ACC112 (cell line): ENCODE results near the gene LIX1.

Experiments
- H2AFZ ChIP-seq: fragments of 200-600 bp; sonication (generic); one replicate; pipeline ENCODE4 v1.6.0; 2017; ENCODE audit warnings: antibody characterized with exemption, low read length; ENCODE audit not compliant: unreplicated experiment
- H3K27ac ChIP-seq: fragments of 200-600 bp; sonication (generic); 2 replicates; pipeline ENCODE4 v1.5.1; 2014; ENCODE audit warnings: low read depth, mild to moderate bottlenecking, antibody characterized with exemption, low read length, moderate library complexity
- H3K27me3 ChIP-seq: fragments of 200-600 bp; sonication (generic); 2 replicates; pipeline ENCODE4 v1.6.1; 2014; ENCODE audit warnings: mild to moderate bottlenecking, antibody characterized with exemption, low read length, moderate library complexity, mixed read lengths; ENCODE audit not compliant: insufficient read depth
- H3K36me3 ChIP-seq: fragments of 200-600 bp; sonication (generic); 2 replicates; pipeline ENCODE4 v1.6.1; 2016; ENCODE audit warnings: mild to moderate bottlenecking, antibody characterized with exemption, low read length, moderate library complexity, mixed read lengths; ENCODE audit not compliant: insufficient read depth
- H3K4me1 ChIP-seq: fragments of 200-600 bp; sonication (generic); one replicate; pipeline ENCODE4 v1.6.1; 2016; ENCODE audit warnings: low read length, mixed read lengths; ENCODE audit not compliant: insufficient read depth, unreplicated experiment, control insufficient read depth
- H3K4me3 ChIP-seq: fragments of 200-600 bp; sonication (generic); 2 replicates; pipeline ENCODE4 v1.5.1; 2014; ENCODE audit warnings: mild to moderate bottlenecking, low read depth, low read length
- H3K79me2 ChIP-seq: fragments of 200-600 bp; sonication (generic); one replicate; pipeline ENCODE4 v1.6.0; 2016; ENCODE audit warnings: low read length; ENCODE audit not compliant: control insufficient read depth, unreplicated experiment, insufficient read depth

The LIX1 gene

GRCh38 chr5:97125125-97125683 lies 17.2 kb downstream of the LIX1 start:
- Histone ChIP-seq H3K4me1 (no peaks in the 10 kb centered on the region), H3K36me3 (no peaks in the 10 kb centered on the region), H2AFZ (no peak overlapping the region), H3K27me3 (peaks cover 74% of the 10 kb centered on the region), H3K79me2 (no peaks in the 10 kb centered on the region), H3K27ac (no peak overlapping the region), H3K4me3 (no peak overlapping the region)

- Histone ChIP-seq H3K79me2 (no peaks in the 10 kb centered on the region), H3K4me3 (no peak overlapping the region), H2AFZ (no peak overlapping the region), H3K4me1 (no peaks in the 10 kb centered on the region), H3K36me3 (no peaks in the 10 kb centered on the region), H3K27me3 (peaks cover 72% of the 10 kb centered on the region), H3K27ac (no peak overlapping the region)
Measured at GRCh38 chr5:97124335-97124734, 18.1 kb downstream of the LIX1 start.

- Histone ChIP-seq H3K4me3 (no peak overlapping the region), H3K36me3 (no peaks in the 10 kb centered on the region), H3K79me2 (no peaks in the 10 kb centered on the region), H2AFZ (no peak overlapping the region), H3K27ac (no peak overlapping the region), H3K4me1 (no peaks in the 10 kb centered on the region), H3K27me3 (peaks cover 53% of the 10 kb centered on the region)
Measured at GRCh38 chr5:97121848-97122247, 20.6 kb downstream of the LIX1 start.

GRCh38 chr5:97120195-97120594 lies 22.2 kb downstream of the LIX1 start:
- H3K27me3 ChIP-seq, result peaks cover 42% of the 10 kb centered on the region

GRCh38 chr5:97119007-97119390 lies 23.4 kb downstream of the LIX1 start:
- no peaks in the 10 kb centered on the region for H3K79me2 ChIP-seq
- H3K4me3 ChIP-seq, result no peak overlapping the region
- no peaks in the 10 kb centered on the region for H3K4me1 ChIP-seq
- H3K27ac ChIP-seq, result no peak overlapping the region
- H2AFZ ChIP-seq, result no peak overlapping the region
- H3K36me3 ChIP-seq, result no peaks in the 10 kb centered on the region
- H3K27me3 ChIP-seq, result peaks cover 32% of the 10 kb centered on the region

More at GRCh38 chr5:97120195-97120594, 22.2 kb downstream of the LIX1 start:
- no peaks in the 10 kb centered on the region for H3K4me1 ChIP-seq
- H3K79me2 ChIP-seq, result no peaks in the 10 kb centered on the region
- no peaks in the 10 kb centered on the region for H3K36me3 ChIP-seq
- no peak overlapping the region for H3K4me3 ChIP-seq
- no peak overlapping the region for H3K27ac ChIP-seq
- H2AFZ ChIP-seq, result no peak overlapping the region

GRCh38 chr5:97118261-97119006 lies 24.0 kb downstream of the LIX1 start:
- Histone ChIP-seq H3K27ac (no peak overlapping the region), H3K27me3 (peaks cover 27% of the 10 kb centered on the region), H3K4me3 (no peak overlapping the region), H3K4me1 (no peaks in the 10 kb centered on the region), H3K79me2 (no peaks in the 10 kb centered on the region), H2AFZ (no peak overlapping the region), H3K36me3 (no peaks in the 10 kb centered on the region)

- peaks cover 2% of the 10 kb centered on the region; the same call in 1 of the 2 replicates for H3K27me3 ChIP-seq
- H3K27ac ChIP-seq, result no peak overlapping the region
- H3K4me3 ChIP-seq, result no peak overlapping the region
- H2AFZ ChIP-seq, result no peak overlapping the region
- H3K36me3 ChIP-seq, result no peaks in the 10 kb centered on the region
- no peaks in the 10 kb centered on the region for H3K79me2 ChIP-seq
- H3K4me1 ChIP-seq, result no peaks in the 10 kb centered on the region
Measured at GRCh38 chr5:97115932-97116331, 26.5 kb downstream of the LIX1 start.

GRCh38 chr5:97112230-97112629 lies 30.2 kb downstream of the LIX1 start:
- no peak overlapping the region for H2AFZ ChIP-seq
- H3K27me3 ChIP-seq, result no peaks in the 10 kb centered on the region
- no peaks in the 10 kb centered on the region for H3K79me2 ChIP-seq
- H3K27ac ChIP-seq, result no peak overlapping the region
- no peak overlapping the region for H3K4me3 ChIP-seq
- no peaks in the 10 kb centered on the region for H3K4me1 ChIP-seq
- no peaks in the 10 kb centered on the region for H3K36me3 ChIP-seq

GRCh38 chr5:97111616-97112015 lies 30.8 kb downstream of the LIX1 start:
- Histone ChIP-seq H3K27me3 (no peaks in the 10 kb centered on the region), H3K79me2 (no peaks in the 10 kb centered on the region), H3K27ac (no peak overlapping the region), H3K4me1 (no peaks in the 10 kb centered on the region), H2AFZ (no peak overlapping the region), H3K4me3 (no peak overlapping the region), H3K36me3 (no peaks in the 10 kb centered on the region)

- no peaks in the 10 kb centered on the region for H3K79me2 ChIP-seq
- no peak overlapping the region for H3K4me3 ChIP-seq
- H2AFZ ChIP-seq, result no peak overlapping the region
- 0 out of 2 replicates have a peak, but pooled peaks cover 5% of the 10 kb centered on the region for H3K27me3 ChIP-seq
- no peaks in the 10 kb centered on the region for H3K36me3 ChIP-seq
- H3K27ac ChIP-seq, result no peak overlapping the region
- no peaks in the 10 kb centered on the region for H3K4me1 ChIP-seq
Measured at GRCh38 chr5:97111004-97111403, 31.4 kb downstream of the LIX1 start.

- Histone ChIP-seq H3K4me3 (no peak overlapping the region), H3K27ac (no peak overlapping the region), H3K36me3 (no peaks in the 10 kb centered on the region), H3K4me1 (no peaks in the 10 kb centered on the region), H3K27me3 (0 out of 2 replicates have a peak, but pooled peaks cover 5% of the 10 kb centered on the region), H2AFZ (no peak overlapping the region), H3K79me2 (no peaks in the 10 kb centered on the region)
Measured at GRCh38 chr5:97107318-97107717, 35.1 kb downstream of the LIX1 start.
